Prostate gland (tissue), 2 donors: ENCODE results near the gene SSR1.

Source experiments
- POLR2A ChIP-seq: fragments of 450-650 bp; IDR thresholded peaks from one replicate; pipeline ENCODE4 v1.6.1; 2016; ENCODE audit warnings: antibody characterized with exemption, mild to moderate bottlenecking
- POLR2AphosphoS5 ChIP-seq: sonication (generic); formaldehyde crosslinking; IDR thresholded peaks from one replicate; pipeline ENCODE4 v1.6.1; 2017; ENCODE audit warnings: antibody characterized with exemption
- TF ChIP-seq, protein P1 (sequence below), 4 experiments: fragments of 200-600 bp in 2 of 4; fragments of 450-650 bp in 2 of 4; sonication (generic) in 2 of 4; IDR thresholded peaks; 1 replicate in 3 of 4; 2 replicates in 1 of 4; pipeline ENCODE4 v1.5.1; 2016 to 2019; ENCODE audit warnings: antibody characterized with exemption in 4 of 4, mild to moderate bottlenecking in 2 of 4, moderate library complexity in 2 of 4

DNA sequence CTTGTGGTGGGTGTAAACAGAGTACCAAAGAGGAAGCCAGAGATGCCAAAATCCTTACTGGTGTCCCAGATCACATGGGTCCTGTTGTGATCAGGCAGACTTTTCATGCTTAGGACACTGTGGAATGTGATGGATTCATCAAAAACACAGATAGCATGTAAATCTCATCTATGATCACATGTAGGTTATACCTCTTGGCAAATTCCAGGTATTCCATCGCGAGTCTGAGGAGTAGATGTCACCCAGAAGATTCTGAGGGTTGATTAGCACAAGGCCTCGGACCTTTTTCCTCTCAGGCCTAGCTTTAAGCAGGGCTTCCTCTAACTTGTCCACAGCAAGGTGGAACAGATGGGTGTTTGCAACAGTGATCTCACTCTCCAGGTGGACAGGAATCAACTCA lies 28.3 kb upstream of the SSR1 start:
- TF ChIP-seq, protein P1, sequence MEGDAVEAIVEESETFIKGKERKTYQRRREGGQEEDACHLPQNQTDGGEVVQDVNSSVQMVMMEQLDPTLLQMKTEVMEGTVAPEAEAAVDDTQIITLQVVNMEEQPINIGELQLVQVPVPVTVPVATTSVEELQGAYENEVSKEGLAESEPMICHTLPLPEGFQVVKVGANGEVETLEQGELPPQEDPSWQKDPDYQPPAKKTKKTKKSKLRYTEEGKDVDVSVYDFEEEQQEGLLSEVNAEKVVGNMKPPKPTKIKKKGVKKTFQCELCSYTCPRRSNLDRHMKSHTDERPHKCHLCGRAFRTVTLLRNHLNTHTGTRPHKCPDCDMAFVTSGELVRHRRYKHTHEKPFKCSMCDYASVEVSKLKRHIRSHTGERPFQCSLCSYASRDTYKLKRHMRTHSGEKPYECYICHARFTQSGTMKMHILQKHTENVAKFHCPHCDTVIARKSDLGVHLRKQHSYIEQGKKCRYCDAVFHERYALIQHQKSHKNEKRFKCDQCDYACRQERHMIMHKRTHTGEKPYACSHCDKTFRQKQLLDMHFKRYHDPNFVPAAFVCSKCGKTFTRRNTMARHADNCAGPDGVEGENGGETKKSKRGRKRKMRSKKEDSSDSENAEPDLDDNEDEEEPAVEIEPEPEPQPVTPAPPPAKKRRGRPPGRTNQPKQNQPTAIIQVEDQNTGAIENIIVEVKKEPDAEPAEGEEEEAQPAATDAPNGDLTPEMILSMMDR (IDR thresholded peaks at IDR 0.05) = no peak
- TF ChIP-seq POLR2A (no peak), POLR2AphosphoS5 (no peak)
